Measurements from ENCODE around the gene TSGA10IP.

The TSGA10IP gene

DNA sequence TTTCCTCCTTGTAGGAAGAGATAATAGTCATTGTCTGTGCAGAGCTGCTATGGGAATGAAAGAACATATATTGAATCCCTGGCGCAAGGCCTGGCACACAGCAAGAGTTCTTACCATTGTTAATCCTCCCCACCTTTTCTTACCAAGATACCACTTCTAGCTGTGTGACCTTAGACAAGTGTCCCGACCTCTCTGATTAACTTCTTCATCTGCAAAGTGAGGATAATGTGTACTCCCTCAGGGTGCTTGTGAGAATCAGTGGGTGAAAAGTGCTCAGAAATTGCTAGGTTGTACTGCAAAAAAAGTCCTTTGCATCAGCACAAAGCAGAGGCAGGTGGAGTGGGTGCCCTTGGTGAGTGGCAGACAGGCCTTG, 62.8 kb downstream of the TSGA10IP start:
- no peak for DNase-seq (ENCODE audit: low spot score)

DNA sequence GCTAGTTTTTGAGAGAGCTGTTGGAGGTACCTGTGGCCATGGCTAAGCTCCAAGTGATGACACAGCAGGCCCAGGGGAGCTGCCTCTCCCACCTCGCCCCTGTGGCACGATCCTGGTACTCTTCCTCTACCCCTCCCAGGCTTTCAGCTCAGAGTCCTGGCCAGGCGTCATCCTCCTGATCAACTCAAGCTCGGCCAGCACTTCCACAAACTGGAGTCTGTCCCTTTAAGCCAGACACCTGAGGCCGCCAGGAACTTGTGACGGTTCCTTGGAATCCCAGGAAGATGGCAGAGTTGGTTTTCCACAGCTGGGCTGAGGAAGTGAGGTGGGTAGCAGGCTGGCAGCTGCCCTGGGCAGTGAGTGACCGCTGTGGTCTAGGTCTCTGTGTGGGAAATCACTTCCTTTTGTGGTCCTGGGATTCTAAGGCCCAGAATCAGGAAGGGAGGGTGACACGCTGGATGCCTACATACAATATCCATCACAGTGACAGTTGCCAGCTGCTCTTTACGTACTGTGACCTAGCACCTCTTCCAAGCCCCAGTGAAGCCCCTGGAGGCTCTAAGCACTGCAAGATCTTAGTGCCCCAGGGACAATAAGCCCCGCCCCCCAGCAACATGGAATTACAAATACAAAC, 63.3 kb downstream of the TSGA10IP start:
- peak; percentile 41 for DNase-seq (ENCODE audit: low spot score)
